ENCODE results near the gene THRB.

THRB gene

DNA sequence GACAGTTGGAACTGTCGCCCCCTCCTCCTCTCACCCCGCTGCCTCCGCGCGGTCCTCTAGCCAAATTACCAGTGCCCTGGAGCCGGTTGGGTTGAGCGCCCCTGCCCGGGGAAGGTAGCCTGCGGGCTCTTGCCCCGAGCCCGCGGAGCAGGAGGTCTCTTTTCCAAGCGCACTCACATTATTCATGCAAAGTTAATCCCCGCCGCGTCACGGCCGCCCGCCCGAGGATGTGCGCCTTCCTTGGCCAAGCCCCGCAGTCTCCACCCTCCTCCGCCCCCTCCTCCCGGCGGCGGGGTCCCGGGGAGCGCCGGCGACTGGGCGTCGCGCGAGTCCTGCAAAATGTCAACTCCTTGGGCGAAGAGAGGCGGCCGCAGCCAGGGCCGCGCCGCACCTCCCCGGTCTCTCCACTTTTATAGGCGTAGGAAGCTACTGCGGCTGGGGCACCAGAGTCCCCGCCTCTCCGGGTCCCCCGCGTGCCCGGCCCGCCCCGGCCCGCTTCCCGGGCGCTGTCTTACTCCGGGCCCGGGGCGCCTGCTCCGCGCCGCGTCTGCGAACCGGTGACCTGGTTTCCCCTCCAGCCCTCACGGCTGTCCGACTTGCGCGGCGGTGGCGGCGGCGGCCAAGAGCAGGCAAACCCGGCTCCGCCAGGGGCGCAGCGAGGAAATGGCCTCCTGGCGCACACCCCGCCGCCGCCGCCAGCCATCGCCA, at the start of gene THRB:
TSS of gene THRB (minus strand) at position 233 of the 708 bp plus-strand sequence.
- peak; percentile 56 for DNase-seq

DNA sequence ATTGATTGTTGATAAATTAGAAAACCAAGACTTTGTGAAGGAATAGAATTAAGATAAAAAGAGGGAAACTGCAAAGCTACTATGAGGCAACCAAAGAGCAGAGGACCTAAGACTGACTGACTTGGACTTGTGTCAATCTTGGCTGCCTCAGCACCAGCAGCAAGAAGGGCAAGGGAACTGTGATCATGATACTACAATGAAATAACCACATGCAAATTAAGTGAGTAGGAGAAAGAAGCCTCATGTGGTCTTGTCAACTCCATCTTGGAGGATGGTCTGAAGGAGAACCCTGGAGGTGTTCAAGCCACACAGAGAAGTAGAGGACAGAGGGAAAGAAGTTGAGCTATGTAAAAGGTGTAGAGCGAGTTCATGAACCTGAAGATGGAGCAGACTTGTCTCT, 47.3 kb upstream of the THRB start:
- no peak for DNase-seq

DNA sequence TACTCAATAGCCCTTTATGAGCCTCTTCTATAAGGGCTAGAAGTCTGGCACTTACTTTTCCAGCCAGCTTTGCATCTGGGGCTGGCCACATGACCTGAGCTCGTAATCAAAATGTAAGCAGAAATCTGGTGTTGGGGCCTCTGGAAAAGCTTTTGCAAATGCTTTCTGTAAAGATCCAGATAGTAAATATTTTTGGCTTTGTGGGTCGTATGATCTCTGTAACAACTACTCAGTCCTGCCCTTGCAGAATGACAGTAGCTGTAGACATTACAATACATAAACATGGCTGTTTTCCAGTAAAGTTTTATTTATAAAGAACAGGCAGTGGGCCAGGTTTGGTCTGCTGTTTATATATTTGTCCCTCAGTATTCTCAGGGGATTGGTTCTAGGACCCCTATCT, 46.2 kb upstream of the THRB start:
- DNase-seq = no peak

DNA sequence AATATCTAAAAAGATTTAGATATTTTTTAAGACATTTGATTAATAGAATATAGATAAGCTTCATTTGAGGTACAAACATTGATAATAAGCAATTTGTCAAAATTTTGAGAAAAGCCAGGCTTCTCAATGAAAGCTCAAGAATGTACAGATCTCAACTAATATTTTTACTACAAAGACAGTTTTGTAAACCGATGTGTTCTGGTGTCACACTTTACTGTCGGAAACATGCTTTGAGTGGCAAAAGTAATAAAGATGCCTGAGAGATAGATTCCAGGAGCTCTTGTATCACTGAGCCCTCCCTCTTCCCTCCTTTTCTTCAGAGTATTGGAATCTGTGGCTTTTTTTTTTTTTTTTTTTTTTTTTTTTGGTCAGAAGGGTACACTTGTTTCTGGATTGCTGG, 45.0 kb upstream of the THRB start:
- DNase-seq = no peak

- DNase-seq = no peak
Observed at GRCh38 chr3:24538891-24539290, 44.2 kb upstream of the THRB start.

DNA sequence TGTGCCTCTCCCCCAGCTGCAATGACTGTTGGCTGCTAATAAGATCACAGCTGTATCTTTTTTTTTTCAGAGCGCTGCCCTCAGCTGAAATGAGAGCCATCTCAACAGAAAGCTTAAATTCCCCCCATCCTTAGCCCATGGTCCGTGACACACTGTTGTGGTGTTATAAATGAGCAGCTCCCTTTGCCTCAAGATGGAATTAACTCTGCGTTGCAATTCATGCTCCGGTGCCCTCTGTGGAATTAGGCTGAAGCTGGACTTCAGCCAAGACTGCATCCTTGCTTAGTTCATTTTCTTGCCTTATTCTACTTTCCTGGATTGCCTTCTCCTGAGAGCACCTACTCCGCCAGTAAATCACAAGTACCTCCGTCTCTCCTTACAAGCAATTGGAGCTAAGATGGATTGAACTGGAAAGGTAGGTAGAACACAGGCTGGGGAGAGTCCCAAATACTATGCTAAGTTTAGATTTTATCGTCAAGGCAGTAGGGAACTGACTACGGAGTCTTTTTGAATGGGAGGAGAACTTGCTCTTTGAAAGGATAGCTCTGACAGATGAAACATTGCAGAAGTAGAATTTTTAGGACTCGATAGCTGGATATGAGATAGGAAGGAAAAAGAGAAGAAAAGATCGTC, 39.0 kb upstream of the THRB start:
- no peak for DNase-seq

DNA sequence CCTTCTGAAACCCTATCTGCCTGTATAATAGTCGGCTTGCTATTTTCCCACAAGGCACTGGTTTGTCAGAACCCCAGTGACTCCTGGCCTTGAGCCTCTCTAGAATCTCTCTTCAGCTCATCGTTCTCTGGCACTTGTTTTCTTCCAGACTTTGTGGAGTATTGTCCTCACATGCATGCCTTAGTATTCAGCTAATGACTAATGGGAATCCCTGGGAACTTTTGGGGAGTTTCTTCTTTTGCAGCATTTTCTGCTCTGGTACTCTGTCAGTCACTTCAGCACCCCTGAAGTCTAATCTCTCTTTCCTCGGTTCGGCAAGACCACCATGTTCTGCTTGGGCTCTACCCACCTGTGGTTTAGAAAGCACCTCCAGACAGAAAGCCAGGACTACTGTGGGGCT, 35.8 kb upstream of the THRB start:
- no peak for DNase-seq

DNA sequence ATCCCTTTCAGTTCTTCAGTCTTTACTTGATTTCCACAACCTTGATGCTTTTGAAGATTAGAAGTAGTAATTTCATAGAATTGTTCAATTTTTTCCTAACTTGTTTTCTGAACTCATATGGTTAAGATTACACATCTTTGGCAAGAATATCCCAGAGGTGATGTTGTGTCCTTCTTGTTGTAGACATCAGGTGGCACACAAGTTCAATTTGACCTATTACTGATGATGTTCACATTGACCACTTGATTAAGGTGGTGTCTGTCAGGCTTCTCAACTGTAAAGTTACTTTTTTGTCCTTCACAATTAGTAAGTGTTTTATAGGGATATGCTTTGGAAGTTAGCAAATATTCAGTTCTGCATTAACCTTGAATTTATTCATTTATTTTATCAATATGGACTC, 34.6 kb upstream of the THRB start:
- DNase-seq = no peak

- no peak for DNase-seq
Observed at GRCh38 chr3:24526640-24527212, 32.1 kb upstream of the THRB start.

- DNase-seq = no peak
Observed at GRCh38 chr3:24525557-24525956, 30.9 kb upstream of the THRB start.

DNA sequence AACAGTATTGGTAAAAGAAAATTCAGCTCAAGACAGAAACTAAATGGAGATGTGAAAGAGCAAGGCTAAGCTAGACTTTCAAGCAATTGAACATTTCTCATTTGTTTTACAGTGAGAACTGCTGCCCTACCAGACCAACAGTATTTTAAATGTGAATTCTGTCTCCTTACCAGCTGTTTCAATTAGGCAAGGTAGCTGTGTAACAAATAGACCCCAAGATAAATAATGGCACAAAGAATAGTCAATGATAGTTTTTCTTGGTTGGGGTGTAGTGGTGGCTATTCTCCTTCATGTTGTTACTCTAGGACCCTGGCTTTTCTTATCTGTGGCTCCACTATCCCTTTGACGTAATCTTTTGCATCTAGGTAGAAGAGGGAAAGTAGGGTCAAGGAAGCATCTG, 30.4 kb upstream of the THRB start:
- DNase-seq = no peak

GRCh38 chr3:24523988-24524727, 29.5 kb upstream of the THRB start:
- no peak for DNase-seq

DNA sequence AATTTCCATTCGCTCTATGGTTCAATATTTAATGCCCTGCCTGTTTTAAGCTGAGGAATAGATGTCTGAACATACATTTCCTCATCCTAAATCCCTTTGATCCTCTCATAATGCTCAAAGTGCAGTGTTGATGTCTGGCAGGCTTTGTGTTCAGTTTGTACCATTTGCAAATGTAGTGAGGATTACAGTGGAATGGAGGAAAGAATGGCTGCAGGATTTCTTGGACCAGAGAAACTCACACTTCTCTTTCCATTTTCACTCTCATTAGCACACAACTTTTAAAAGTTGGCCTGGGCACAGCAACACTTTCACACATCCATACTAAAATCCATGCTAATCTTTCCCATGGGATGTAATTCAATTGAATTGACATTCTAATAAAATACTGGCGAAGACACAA, 28.6 kb upstream of the THRB start:
- DNase-seq = no peak

DNA sequence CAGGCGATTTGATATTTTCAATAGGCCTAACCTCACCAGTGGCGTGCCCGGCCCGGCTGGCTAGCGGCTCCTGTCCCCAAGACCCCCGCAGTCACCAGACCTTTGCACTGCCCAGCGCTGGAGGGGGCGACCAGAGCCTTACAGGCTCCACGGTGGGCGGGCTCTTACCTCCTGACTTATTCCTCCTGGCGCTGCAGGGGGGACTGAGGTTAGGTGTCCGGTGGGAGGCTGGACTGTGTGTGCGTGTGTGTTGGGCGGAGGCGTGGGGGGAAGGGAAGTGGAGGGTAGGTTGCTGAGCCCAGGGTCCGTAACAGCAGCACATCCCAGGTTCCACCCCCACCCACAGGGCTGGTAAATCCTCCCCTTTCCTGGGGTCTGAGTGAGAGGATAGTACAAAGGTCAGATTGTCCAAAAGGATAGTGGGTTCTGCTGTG, 27.5 kb upstream of the THRB start:
- DNase-seq = no peak

- no peak for DNase-seq
Observed at GRCh38 chr3:24521420-24522145, 26.9 kb upstream of the THRB start.

DNA sequence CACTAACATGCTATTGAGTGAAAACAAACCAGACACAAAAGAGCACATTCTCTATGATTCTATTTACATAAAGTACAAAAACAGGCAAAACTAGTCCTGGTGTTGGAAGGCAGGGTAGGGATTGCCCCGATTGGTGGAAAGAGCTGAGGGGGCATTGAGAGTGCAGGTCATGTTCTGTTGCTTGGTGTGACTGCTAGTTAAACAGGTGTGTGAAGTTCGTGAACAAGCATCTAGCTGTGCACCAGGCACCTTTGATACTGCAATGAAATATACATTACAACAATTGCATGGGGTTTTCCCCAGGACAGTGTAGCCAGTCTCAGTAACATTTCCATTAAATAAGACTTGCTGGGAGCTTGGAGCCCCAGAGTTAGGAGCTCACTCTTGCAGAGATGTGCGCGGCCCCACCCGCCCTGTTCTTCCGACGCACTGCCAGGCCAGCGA, 26.3 kb upstream of the THRB start:
- no peak for DNase-seq

- no peak for DNase-seq
Observed at GRCh38 chr3:24520101-24520495, 25.4 kb upstream of the THRB start.

GRCh38 chr3:24519368-24520100, 24.9 kb upstream of the THRB start:
- DNase-seq = no peak

GRCh38 chr3:24518990-24519367, 24.3 kb upstream of the THRB start:
- no peak for DNase-seq

GRCh38 chr3:24514119-24514518, 19.5 kb upstream of the THRB start:
- DNase-seq = no peak

DNA sequence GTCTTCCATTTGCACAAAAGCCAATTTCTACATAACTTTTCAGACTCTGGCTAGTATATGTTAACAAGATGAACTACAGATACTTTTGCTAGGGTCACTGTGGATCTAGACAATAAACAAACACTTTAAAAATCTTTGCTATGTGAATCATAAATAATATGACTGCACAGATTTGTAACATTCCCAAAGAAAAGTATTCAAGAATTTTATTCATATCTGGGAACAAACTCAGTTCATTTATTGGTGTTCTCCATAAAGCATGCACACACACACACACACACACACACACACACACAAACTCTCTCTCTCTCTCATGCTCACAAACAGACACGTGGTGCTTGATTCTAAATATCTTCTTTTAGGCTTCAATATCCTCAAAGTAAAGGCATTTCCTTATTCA, 18.8 kb upstream of the THRB start:
- DNase-seq = no peak

DNA sequence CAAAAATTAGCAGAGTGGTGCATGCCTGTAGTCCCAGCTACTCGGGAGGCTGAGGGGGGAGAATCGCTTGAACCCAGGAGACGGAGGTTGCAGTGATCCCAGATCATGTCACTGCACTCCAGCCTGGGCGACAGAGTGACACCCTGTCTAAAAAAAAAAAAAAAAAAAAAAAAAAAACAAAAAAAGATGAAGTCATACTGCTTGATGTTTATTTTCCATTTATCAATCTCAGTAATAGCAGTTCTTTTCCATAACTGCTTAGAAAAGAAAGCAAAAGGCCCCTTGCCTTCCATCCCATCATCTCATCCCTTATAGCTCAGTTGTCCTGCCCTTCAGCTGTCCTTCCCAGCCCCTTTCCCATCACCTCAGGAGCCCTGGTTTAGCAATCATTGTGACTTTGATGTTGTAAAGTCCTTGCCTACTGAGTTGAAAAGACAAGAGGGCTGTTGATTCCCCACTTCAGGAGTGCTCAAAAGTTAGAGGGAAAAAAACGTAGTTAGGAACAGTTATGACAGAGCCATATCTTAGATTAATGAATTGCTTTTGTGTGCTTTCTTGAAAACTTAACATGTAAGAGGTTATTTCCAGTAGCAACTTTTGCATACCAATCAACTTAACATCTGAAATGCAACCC, 18.0 kb upstream of the THRB start:
- DNase-seq = no peak
